HUES6 (cell line): ENCODE measurements around the gene ACOD1.

Experiments
- H3K27ac ChIP-seq: 2 replicates; pipeline ENCODE4 v1.7.0; 2013; ENCODE audit warnings: low read depth, mild to moderate bottlenecking, low read length, inconsistent platforms
- H3K27me3 ChIP-seq: 2 replicates; pipeline ENCODE4 v1.6.1; 2013; ENCODE audit warnings: low read length; ENCODE audit not compliant: control insufficient read depth, insufficient read depth
- H3K36me3 ChIP-seq: 2 replicates; pipeline ENCODE4 v1.6.1; 2013; ENCODE audit warnings: low read length; ENCODE audit not compliant: control insufficient read depth, insufficient read depth
- H3K4me1 ChIP-seq: 2 replicates; pipeline ENCODE4 v1.6.1; 2013; ENCODE audit warnings: low read length; ENCODE audit not compliant: control insufficient read depth, insufficient read depth
- H3K4me3 ChIP-seq: 2 replicates; pipeline ENCODE4 v1.5.1; 2013; ENCODE audit warnings: low read depth, low read length
- H3K9ac ChIP-seq: one replicate; pipeline ENCODE4 v1.6.1; 2013; ENCODE audit warnings: mild to moderate bottlenecking, low read length
- H3K9me3 ChIP-seq: 2 replicates; pipeline ENCODE4 v1.6.1; 2013; ENCODE audit warnings: low read depth, low read length; ENCODE audit not compliant: control insufficient read depth, insufficient read depth

Gene ACOD1

DNA sequence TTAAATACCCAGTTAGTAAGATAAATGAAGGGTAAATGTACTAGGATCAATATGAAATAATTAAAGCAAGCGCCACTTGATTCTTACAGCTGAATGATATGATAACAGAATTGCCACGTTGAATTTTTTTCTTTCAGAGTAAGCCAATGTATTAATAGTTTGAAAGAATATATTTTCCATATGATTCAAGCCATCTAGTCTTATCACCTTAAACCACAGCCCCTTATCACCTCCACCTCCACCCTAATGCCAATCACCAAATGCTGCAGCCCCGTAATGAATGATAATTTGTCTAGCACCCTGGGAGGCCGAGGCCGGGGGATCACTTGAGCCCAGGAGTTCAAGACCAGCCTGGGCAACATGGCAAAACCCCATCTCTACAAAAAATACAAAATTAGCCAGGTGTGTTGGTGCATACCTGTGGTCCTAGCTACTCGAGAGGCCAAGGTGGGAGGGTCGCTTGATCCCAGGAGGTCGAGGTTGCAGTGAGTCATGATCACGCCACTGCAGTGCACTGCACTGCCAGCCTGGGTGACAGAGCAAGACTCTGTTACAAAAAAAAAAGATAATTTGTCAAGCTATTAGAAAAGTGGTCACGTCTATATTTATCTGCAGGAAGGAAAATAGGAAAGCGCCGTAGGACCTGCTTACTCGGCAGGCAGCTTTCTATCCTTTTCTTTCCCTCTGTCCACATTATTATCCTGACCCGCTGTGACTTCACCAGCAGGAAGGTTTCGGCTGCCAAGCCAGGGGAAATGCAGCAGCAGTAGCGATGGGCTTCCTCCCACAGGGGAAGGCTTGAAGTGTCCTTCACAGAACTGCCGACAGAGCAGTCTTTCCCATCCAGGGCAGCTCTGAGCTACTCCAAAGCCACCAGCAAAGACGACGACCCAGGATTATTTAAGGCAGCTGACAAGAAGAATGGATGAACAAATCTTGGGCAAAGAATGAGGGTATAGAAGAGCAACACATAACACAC, 23.8 kb downstream of the ACOD1 start:
- Histone ChIP-seq H3K9ac (no peak overlapping the region), H3K9me3 (no peaks in the 10 kb centered on the region), H3K27ac (no peak overlapping the region), H3K36me3 (no peaks in the 10 kb centered on the region), H3K4me1 (peaks cover 4% of the 10 kb centered on the region; the same call in 1 of the 2 replicates), H3K27me3 (no peaks in the 10 kb centered on the region), H3K4me3 (no peak overlapping the region)

DNA sequence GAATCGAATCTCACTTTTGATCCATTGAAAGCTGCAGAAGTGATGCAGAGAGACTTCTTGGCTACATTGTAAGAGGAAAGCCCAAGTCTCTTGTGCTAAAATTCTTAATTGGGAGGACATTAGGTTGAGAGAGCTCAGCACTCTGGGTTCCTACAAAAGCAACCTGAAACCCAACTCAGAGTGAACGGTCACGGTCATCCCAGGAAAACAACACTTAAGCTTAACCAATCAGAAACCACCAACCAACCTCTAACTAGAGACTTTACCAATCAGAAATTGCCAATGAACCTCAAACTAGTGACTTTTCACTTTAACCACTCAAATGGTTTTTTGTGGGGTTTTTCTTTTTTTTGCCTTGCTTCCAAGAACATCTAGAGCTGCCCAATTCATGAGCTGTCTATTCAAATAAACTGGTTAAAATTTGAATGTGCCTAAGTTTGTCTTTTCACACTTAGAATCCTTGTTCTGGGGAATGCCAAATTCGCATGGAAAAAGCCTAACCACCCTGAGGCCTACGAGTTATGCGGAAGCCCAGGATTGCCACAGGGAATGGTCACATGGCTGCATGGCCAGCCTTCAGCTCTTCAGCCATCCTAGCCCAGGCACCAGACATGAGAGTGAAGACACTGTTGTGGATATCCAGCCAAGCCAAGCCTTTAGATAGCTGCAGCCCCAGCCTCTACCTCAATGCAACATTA, 25.8 kb downstream of the ACOD1 start:
- Histone ChIP-seq H3K4me1 (no peaks in the 10 kb centered on the region), H3K36me3 (no peaks in the 10 kb centered on the region), H3K9me3 (no peaks in the 10 kb centered on the region)

DNA sequence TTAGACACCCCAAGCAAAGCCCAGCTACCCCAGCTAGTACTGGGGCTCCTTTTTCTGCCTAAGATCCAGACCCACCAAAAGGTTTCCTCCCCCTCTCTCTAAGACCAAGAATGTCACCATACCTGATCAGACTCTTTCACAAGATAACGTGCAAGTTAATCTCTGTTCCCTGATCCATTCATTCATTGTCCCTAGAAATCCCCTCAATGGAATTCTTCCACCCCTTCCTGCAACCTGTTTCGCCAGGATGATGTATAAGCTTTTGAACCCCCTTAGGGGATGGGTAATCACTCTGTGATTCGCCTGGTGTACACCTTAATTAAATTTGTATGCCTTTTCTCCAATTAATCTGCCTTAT, 26.3 kb downstream of the ACOD1 start:
- no peaks in the 10 kb centered on the region for H3K4me1 ChIP-seq
- H3K9ac ChIP-seq: no peak overlapping the region
- no peak overlapping the region for H3K4me3 ChIP-seq
- H3K27ac ChIP-seq: no peak overlapping the region
- peaks cover 4% of the 10 kb centered on the region; the same call in 1 of the 2 replicates for H3K27me3 ChIP-seq
- H3K36me3 ChIP-seq: no peaks in the 10 kb centered on the region
- no peaks in the 10 kb centered on the region for H3K9me3 ChIP-seq

More for the DNA sequence above, 25.8 kb downstream of the ACOD1 start:
- peaks cover 2% of the 10 kb centered on the region; the same call in 1 of the 2 replicates for H3K27me3 ChIP-seq
- no peak overlapping the region for H3K27ac ChIP-seq
- H3K4me3 ChIP-seq: no peak overlapping the region
- no peak overlapping the region for H3K9ac ChIP-seq

DNA sequence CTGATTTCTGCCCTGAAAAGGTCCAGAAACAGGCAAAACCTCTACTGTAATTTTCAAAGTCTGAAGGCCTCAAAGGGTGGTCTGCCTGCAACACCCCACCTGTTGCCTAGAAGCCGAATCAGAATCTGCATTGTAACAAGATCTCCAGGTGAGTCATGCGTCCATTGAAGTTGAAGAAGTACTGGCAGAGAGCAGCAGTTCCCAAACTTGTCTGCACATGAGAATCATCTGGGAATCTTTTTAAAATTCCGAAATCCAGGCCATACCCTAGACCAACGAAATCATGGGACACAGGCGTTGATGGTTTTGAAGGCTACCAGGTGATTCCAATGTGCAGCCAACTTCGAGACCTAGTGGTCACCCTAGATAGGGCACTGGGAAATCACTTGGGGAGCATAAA, 27.6 kb downstream of the ACOD1 start:
- Histone ChIP-seq H3K9ac (no peak overlapping the region), H3K27ac (no peak overlapping the region), H3K27me3 (peaks cover 10% of the 10 kb centered on the region), H3K4me3 (no peak overlapping the region), H3K9me3 (no peaks in the 10 kb centered on the region), H3K36me3 (no peaks in the 10 kb centered on the region), H3K4me1 (no peaks in the 10 kb centered on the region)

DNA sequence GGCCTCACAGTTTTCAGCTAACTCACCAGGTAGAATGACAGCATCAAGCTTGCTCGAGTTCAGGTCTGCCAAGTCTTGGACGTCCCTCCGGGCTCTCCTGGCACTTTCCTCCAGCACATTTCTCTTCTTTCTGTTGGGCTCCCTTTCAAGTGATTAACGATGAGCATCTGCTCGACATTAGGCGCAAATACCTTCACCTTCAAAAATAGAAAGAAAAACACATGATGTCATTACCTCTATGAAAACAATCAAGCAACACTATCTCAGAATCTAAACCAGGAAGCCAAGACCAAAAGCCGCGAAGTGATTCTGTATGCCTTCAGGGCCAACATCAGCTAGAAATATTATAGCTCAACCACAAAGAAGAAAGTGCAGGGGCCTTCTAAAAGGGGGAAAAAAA, 28.2 kb downstream of the ACOD1 start:
- Histone ChIP-seq H3K27ac (no peak overlapping the region), H3K4me3 (no peak overlapping the region), H3K36me3 (no peaks in the 10 kb centered on the region), H3K9me3 (no peaks in the 10 kb centered on the region), H3K9ac (no peak overlapping the region), H3K4me1 (no peaks in the 10 kb centered on the region), H3K27me3 (peaks cover 17% of the 10 kb centered on the region)

DNA sequence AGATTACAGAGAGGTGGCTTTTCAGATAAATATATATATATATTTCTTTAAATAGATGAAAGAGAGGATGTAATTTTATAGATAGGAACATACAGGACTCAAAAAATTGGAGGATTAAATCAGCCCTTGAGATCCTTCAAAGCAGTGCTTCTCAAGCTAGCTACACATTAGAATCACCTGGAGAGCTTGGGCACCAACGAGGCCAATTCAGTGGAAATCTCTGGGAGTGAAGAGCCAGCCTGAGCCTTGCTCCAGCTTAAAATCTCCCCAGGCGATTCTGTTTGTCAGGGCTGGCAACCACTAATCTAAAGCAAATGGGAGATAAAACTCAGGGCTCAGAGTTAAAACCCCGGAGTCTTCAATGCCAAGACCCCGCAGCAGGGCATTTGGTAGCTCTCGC, 28.6 kb downstream of the ACOD1 start:
- Histone ChIP-seq H3K27me3 (peaks cover 21% of the 10 kb centered on the region), H3K4me3 (no peak overlapping the region), H3K9me3 (no peaks in the 10 kb centered on the region), H3K27ac (no peak overlapping the region), H3K9ac (no peak overlapping the region), H3K4me1 (no peaks in the 10 kb centered on the region), H3K36me3 (no peaks in the 10 kb centered on the region)

DNA sequence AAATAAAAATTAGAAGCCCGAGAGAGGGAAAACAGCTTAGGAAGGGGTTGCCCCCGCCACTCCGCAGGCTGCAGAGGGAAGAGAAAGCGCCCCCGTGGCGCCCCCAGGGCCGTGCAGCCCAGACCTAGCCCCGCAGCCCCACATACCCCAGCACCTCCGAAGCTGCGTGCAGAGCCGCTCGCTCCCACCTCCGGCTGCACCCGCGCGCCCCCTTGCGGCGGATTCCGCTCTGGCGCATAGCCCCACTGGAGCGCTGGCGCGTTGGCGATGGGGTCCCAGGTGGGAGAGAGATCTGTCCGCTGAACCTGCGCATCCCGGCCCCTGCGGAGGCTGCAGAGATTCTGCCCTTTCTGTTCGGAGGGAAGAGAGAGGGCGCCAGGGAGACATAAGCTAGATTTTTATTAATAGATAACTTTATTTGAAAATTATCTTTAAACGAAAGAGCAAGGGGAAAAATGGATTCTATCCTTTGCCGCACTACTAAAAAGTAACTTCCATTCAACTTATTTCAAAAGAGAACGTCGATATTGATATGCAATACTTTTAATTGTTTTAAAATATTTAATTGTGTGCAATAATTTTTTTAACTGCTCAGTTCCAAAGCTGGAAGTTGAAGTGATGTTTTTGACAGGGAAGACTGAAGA, 31.9 kb downstream of the ACOD1 start:
- no peak overlapping the region for H3K9ac ChIP-seq

DNA sequence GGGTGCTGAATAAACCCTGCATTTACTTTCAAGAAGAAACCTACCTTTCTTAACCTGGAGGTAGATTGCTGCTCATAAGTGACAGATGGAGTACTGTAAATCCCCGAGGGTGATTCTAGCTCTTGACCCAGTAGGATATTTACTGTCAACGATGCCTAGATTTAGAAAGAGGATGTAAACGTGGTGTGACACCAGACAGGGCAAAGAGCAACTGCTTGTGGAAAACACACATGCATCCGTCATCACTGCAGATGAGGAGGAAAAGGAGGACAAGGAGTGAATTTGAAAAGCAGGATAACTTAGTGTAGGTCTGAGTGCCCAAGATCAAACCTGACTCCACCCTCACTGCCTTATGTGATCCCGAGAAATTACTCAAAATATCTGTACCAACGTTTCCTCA, 33.8 kb downstream of the ACOD1 start:
- Histone ChIP-seq H3K27me3 (peaks cover 34% of the 10 kb centered on the region), H3K4me3 (no peak overlapping the region), H3K9me3 (no peaks in the 10 kb centered on the region), H3K4me1 (no peaks in the 10 kb centered on the region), H3K27ac (no peak overlapping the region), H3K9ac (no peak overlapping the region), H3K36me3 (no peaks in the 10 kb centered on the region)

More for the DNA sequence above, 31.9 kb downstream of the ACOD1 start:
- Histone ChIP-seq H3K27ac (no peak overlapping the region), H3K4me3 (no peak overlapping the region), H3K36me3 (no peaks in the 10 kb centered on the region), H3K4me1 (no peaks in the 10 kb centered on the region), H3K27me3 (peaks cover 25% of the 10 kb centered on the region), H3K9me3 (no peaks in the 10 kb centered on the region)

DNA sequence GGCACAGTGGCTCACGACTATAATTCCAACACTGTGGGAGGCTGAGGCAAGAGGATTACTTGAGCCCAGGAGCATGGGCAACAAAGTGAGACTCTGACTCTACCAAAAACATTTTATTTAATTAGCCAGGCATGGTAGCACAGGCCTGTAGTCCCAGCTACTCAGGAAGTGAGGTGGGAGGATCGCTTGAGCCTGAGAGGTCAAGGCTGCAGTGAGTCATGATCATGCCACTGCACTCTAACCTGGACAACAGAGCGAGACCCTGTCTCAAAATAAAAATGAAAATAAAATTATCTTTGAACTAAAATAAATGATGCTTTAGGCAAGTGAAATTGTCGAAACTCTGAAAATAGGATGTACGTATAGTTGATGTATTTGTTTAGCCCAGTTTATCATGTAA, 35.4 kb downstream of the ACOD1 start:
- H3K36me3 ChIP-seq: no peaks in the 10 kb centered on the region
- H3K4me1 ChIP-seq: no peaks in the 10 kb centered on the region
- H3K27me3 ChIP-seq: peaks cover 34% of the 10 kb centered on the region
- no peaks in the 10 kb centered on the region for H3K9me3 ChIP-seq
- H3K27ac ChIP-seq: no peak overlapping the region
- no peak overlapping the region for H3K4me3 ChIP-seq
- H3K9ac ChIP-seq: no peak overlapping the region

DNA sequence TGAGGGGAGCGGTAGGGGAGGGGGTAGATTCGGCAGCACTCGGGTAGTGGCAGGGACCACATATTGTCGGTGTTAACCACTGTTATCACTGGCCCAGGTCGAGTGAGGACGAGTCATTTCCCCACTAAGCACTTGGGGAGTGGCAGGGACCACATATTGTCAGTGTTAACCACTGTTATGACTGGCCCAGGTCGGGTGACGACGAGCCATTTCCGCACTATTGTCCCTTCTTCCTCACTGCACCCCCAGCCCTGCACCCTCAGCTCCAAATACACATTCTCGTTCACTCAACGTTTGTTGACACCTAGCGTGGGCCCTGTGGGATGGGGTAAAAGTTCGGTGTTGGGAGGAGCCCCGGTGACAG, 43.1 kb downstream of the ACOD1 start:
- Histone ChIP-seq H3K9ac (peak overlapping the region; percentile 66), H3K4me1 (peaks cover 6% of the 10 kb centered on the region; the same call in 1 of the 2 replicates), H3K4me3 (peak overlapping the region; percentile 93), H3K27me3 (peaks cover 1% of the 10 kb centered on the region; the same call in 1 of the 2 replicates), H3K36me3 (peaks cover 8% of the 10 kb centered on the region), H3K27ac (no peak overlapping the region), H3K9me3 (no peaks in the 10 kb centered on the region)
